Measurements from ENCODE around the gene THSD7A.

- TF ChIP-seq CTCF (IDR thresholded peaks at IDR 0.05) (no peak), POLR2A (IDR thresholded peaks at IDR 0.05) (no peak)
Observed at GRCh38 chr7:11776039-11776438, 56.0 kb downstream of the THSD7A start.

Data from heart left ventricle (tissue), 13 donors.